ENCODE data around the gene MICAL2. TPM values are rescaled to one million over a fixed set of nuclear protein-coding genes. Genes with fewer than 3 reads are reported as not detected.

Gene MICAL2
- total and polyA plus RNA-seq, 2 donors (not counting 3 experiments of a cell fraction or from before 2014, with no cell fraction given): 67.6 to 200 TPM

GRCh38 chr11:12160231-12160630 lies 49.8 kb downstream of the MICAL2 start:
- Histone ChIP-seq H3K27ac (ENCODE audit: insufficient read depth, low read depth, low read length) (no peak overlapping the region), H3K79me2 (ENCODE audit: control insufficient read depth, insufficient read depth, low read length) (peaks cover 16% of the 10 kb centered on the region), H3K36me3 (ENCODE audit: control insufficient read depth in 2 of 2, extremely low read depth in 1 of 2, insufficient read depth in 2 of 2, low read length in 2 of 2) (peaks cover 7 to 10% of the 10 kb centered on the region in 2 experiments), H2AFZ (ENCODE audit: low read depth, low read length) (no peak overlapping the region), H3K9me3 (replicated peaks; ENCODE audit: control insufficient read depth, insufficient read depth, low read length) (no peaks in the 10 kb centered on the region), H3K9me1 (replicated peaks; ENCODE audit: control insufficient read depth, extremely low read depth, insufficient read depth, low read length) (no peaks in the 10 kb centered on the region), H3K27me3 (ENCODE audit: control insufficient read depth in 2 of 2, insufficient read depth in 2 of 2, low read length in 2 of 2) (no peaks in the 10 kb centered on the region), H3K4me2 (ENCODE audit: insufficient read depth, low read length) (no peak overlapping the region), H4K20me1 (replicated peaks; ENCODE audit: control insufficient read depth, extremely low read depth, insufficient read depth, low read length) (no peaks in the 10 kb centered on the region), H3K4me3 (replicated peaks in 1 of 3; ENCODE audit: insufficient read depth in 1 of 3, low read depth in 1 of 3, low read length in 3 of 3) (no peak overlapping the region), H3K4me1 (ENCODE audit: control insufficient read depth, extremely low read depth, insufficient read depth, low read length) (peaks cover 49% of the 10 kb centered on the region), H3K9ac (replicated peaks; ENCODE audit: extremely low read depth, insufficient read depth, low read length) (no peak overlapping the region)
- no peak for DNase-seq (ENCODE audit: low read depth, low spot score)
- dilution Hi-C loops (cut with MboI; ENCODE audit: extremely low pct_ligation_motif_present, low sequenced_read_pairs): no loop called here
- no TSS peak for BruUV-seq (replicated peaks)
- intact Hi-C loops (cut with micrococcal nuclease): no loop called here
- TF ChIP-seq CTCF (IDR thresholded peaks at IDR 0.05; ENCODE audit: extremely low read depth in 1 of 2, insufficient read depth in 1 of 2, low read depth in 1 of 2, low read length in 2 of 2) (no peak), EZH2 (IDR thresholded peaks at IDR 0.05; ENCODE audit: borderline replicate concordance, low read depth, low read length, severe bottlenecking) (no peak), FOS (IDR thresholded peaks at IDR 0.05; ENCODE audit: borderline replicate concordance, insufficient read depth, low read length) (no peak), POLR2AphosphoS5 (IDR thresholded peaks at IDR 0.05; ENCODE audit: insufficient read depth, low read depth, low read length) (no peak), MYC (IDR thresholded peaks at IDR 0.05; ENCODE audit: low read depth, low read length) (no peak), JUN (IDR thresholded peaks at IDR 0.05; ENCODE audit: borderline replicate concordance, insufficient read depth, insufficient read length, low read depth) (no peak), POLR2A (IDR thresholded peaks at IDR 0.05; ENCODE audit: low read depth, low read length) (no peak), GATA2 (IDR thresholded peaks at IDR 0.05; ENCODE audit: insufficient read depth, insufficient read length, low read depth, low read length) (no peak), MAX (IDR thresholded peaks at IDR 0.05; ENCODE audit: insufficient read depth, insufficient read length) (no peak)
- ChIA-PET POLR2A (no interaction called here), CTCF (interaction anchor here (1.0 kb wide), 1 partner anchor 94 kb away, joined by 3 read pairs; no protein-coding TSS in a partner anchor)
- no peak for FAIRE-seq

Data from endothelial cell of umbilical vein (primary cell).